ENCODE results near the gene FFAR4. TPM values are rescaled to one million over a fixed set of nuclear protein-coding genes. Genes with fewer than 3 reads are reported as not detected.

Gene FFAR4
- total RNA-seq, 6 donors from 2014 or later = 2.4 to 18.1 (median 7.6) TPM

- H3K27ac ChIP-seq = no peak overlapping the region
- DNase-seq (no peak), ATAC-seq (ENCODE audit: low FRiP score in 2 of 2) (no peak)
- H3K36me3 ChIP-seq = no peaks in the 10 kb centered on the region
- TF ChIP-seq POLR2A (IDR thresholded peaks at IDR 0.05) (no peak), POLR2AphosphoS5 (IDR thresholded peaks at IDR 0.05) (no peak), CTCF (IDR thresholded peaks at IDR 0.05) (no peak), EP300 (IDR thresholded peaks at IDR 0.05) (no peak)
- peaks cover 0 to 6% (median 4%) of the 10 kb centered on the region in 4 donors for H3K4me1 ChIP-seq
- no peaks in the 10 kb centered on the region for H3K9me3 ChIP-seq
- WGBS, 2 donors = 91 to 97% methylated on average over 4 of the region's 4 CpGs
- H3K4me3 ChIP-seq = no peak overlapping the region
- no peaks in the 10 kb centered on the region for H3K27me3 ChIP-seq
These were observed 26.8 kb downstream of the FFAR4 start for GRCh38 chr10:93593254-93593653.

GRCh38 chr10:93593749-93594148 lies 27.3 kb downstream of the FFAR4 start:
- no peak overlapping the region for H3K4me3 ChIP-seq
- no peaks in the 10 kb centered on the region for H3K36me3 ChIP-seq
- ATAC-seq (ENCODE audit: low FRiP score in 2 of 2) (no peak), DNase-seq (peak in 1 of 2 donors; percentile 33)
- H3K27me3 ChIP-seq = no peaks in the 10 kb centered on the region
- H3K9me3 ChIP-seq = no peaks in the 10 kb centered on the region
- 94 to 95% methylated on average over 17 to 18 of the region's 18 CpGs for WGBS, 2 donors
- H3K27ac ChIP-seq = no peak overlapping the region
- TF ChIP-seq EP300 (IDR thresholded peaks at IDR 0.05) (no peak), POLR2AphosphoS5 (IDR thresholded peaks at IDR 0.05) (no peak), POLR2A (IDR thresholded peaks at IDR 0.05) (no peak), CTCF (IDR thresholded peaks at IDR 0.05) (no peak)
- H3K4me1 ChIP-seq = peaks cover 0 to 6% (median 4%) of the 10 kb centered on the region in 4 donors

GRCh38 chr10:93594518-93594917 lies 28.1 kb downstream of the FFAR4 start:
- Histone ChIP-seq H3K27ac (no peak overlapping the region), H3K9me3 (no peaks in the 10 kb centered on the region), H3K36me3 (no peaks in the 10 kb centered on the region), H3K27me3 (no peaks in the 10 kb centered on the region), H3K4me3 (no peak overlapping the region), H3K4me1 (peaks cover 0 to 6% (median 4%) of the 10 kb centered on the region in 4 donors)
- TF ChIP-seq POLR2A (IDR thresholded peaks at IDR 0.05) = no peak
- no peak for TF ChIP-seq CTCF (IDR thresholded peaks at IDR 0.05)
- TF ChIP-seq POLR2AphosphoS5 (IDR thresholded peaks at IDR 0.05) = no peak
- TF ChIP-seq EP300 (IDR thresholded peaks at IDR 0.05) = no peak
- DNase-seq = no peak
- WGBS, 2 donors = 76 to 94% methylated on average over 7 of the region's 7 CpGs
- ATAC-seq (ENCODE audit: low FRiP score in 2 of 2) = no peak

GRCh38 chr10:93595378-93596161 lies 29.1 kb downstream of the FFAR4 start:
- H3K9me3 ChIP-seq = no peaks in the 10 kb centered on the region
- no peak overlapping the region for H3K27ac ChIP-seq
- H3K36me3 ChIP-seq = no peaks in the 10 kb centered on the region
- DNase-seq (no peak), ATAC-seq (ENCODE audit: low FRiP score in 2 of 2) (peak in 1 of 2 donors; percentile 18)
- H3K4me3 ChIP-seq = no peak overlapping the region
- H3K27me3 ChIP-seq = peaks cover 0 to 3% (median 0%) of the 10 kb centered on the region in 4 donors
- peaks cover 2 to 8% (median 5%) of the 10 kb centered on the region in 4 donors for H3K4me1 ChIP-seq
- TF ChIP-seq CTCF (IDR thresholded peaks at IDR 0.05) (no peak), EP300 (IDR thresholded peaks at IDR 0.05) (no peak), POLR2A (IDR thresholded peaks at IDR 0.05) (no peak), POLR2AphosphoS5 (IDR thresholded peaks at IDR 0.05) (no peak)
- 68 to 85% methylated on average over 5 of the region's 5 CpGs for WGBS, 2 donors

All from upper lobe of left lung (tissue), 6 donors.